Stimulated activated CD8-positive, alpha-beta memory T cell treated with anti-CD3 and anti-CD28 coated beads, Interleukin-4, amount 100 ng/mL, for 1 hour (primary cell): ENCODE results near the gene RBM39.
"Not testable (repeated sequence)": the region's sequence is repeated elsewhere in the genome, so short reads cannot be mapped to it uniquely, and the experiment has no call there.

Experiments used
- DNase-seq, 2 donors: peaks; one replicate each; pipeline ENCODE4 v3.0.0-alpha.2; 2020; ENCODE audit warnings: low read depth in 2 of 2, low spot score in 1 of 2

Gene RBM39

DNA sequence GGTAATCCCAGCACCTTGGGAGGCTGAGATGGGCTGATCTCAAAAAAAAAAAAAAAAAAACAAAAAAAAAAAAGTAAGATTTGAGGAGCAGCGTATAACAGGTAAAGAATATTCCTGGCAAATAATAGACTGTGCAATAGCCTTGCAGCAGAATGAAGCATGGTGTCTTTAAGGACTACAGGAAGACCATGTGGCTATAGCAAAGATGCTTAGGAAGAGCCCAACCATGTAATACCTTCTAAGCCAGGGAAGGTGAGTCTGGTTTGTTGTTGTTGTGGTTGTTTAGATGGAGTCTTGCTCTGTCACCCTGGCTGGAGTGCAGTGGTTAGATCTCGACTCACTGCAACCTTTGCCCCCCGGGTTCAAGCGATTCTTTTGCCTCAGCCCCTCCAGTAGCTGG lies 14.3 kb upstream of the RBM39 start:
- no peak for DNase-seq

GRCh38 chr20:35750611-35751010 lies 8.6 kb upstream of the RBM39 start:
- no peak for DNase-seq

GRCh38 chr20:35744492-35744841 lies 2.4 kb upstream of the RBM39 start:
- DNase-seq, result not testable (repeated sequence)

GRCh38 chr20:35743693-35744491 lies 1.8 kb upstream of the RBM39 start:
- no peak for DNase-seq

DNA sequence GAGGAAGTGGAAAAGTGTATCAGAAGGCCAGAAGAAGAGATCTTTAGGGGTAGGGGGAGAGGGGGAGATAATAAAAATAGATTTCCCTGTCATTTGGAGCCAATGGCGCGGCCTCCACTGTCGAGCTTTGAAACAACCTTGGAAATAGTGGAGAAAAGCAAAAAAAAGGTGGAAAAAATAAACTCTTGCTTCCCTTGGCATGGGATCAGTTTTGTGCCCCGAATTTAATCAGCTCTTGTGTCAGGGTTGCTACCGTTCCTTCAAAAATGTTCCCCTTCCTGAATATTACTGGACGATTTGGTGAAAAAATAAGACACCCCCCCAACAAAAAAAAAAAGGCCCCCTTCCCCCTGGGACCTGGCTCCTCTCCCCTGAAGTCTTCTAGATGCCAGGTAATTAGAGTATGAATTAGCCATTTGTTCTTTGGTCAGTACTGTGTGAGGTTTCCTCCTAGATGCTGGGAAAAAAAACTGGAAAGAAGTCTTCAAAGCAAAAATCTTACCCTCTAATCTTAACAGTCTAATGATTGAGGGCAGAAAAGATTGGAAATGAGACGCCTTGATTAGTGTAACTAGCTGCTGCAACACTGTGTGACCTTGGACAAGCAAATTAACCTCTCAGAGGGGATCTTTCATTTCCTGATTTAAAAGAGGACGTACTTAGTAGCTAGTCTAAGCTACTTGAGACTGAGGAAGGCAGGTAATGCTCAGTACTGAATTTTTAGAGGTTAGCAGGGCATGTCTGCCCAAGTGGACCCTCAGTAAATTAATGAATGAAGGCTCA lies 872 bp upstream of the RBM39 start:
- no peak for DNase-seq

DNA sequence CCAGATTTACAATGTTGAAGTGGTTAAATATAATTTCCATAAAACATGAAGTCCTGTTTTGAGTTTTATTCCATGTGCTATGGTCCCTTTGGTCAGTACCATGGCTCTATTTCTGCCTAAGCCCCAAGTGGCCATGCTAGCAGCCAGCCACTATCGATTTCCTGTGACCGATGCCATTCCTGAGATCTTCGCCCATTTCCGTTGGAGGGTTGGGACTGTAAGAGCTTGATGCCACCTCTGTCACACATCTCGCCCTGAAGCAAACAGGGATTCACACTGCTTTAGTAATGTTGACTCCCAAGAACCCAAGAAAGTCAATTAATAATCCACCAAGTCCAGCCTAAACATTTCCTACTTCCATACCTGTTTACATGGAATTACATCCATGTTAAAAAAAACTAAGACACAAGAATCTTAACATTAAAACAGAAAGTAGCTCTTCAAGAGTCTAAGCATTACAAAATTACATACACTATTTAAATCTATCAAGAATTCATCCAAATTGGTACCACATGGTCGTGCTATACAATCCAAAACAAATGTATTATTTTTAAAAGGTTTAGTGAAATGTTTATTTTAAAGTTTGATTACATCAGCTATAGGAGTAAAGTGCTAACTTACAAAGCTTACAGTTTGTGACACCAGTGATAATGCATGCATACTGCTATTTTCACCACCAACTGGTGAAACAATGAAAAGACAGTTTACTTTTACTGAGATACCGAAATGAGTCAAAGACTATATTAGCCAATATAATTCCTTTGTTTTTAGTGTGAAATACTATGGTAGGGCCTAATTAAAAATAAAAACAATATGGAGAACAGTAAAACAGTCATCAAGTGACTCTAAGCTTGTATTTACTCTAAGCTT lies 2.5 kb downstream of the RBM39 start:
- DNase-seq, result no peak

DNA sequence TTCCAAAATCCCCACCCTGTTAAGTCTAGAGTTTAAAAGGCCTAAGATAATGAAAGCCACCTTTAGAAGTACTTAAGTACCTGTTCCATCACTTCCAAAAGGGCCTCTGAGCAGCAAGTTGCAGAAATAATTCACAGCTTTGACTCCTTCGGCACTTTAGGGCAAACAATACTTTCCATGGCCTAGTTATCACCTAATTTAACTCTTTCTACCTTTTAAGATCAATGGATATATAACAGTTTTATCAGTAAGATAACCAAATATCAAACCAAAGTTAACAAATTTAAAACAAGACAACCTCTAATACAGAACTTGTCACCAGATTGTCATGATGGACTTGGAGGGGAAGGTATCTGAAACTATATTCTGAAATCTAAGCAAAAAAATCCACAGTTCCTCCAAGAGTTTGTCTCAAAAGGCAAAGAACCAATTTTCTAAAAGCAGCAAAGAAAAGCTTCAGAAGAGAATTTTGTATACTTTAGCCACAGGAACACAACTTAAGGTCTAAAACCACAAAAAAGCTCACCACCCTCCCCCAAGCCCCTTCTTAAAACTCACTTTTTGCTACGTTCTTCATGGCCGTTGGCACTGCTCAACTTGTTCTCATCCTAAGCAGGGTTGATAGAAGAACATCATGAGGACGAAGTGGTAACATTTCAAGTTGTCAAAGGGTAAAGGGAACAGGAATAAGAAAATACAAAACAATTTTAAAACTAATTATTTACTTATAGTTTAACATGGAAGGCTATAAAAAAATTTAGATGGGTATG lies 3.5 kb downstream of the RBM39 start:
- no peak for DNase-seq

- no peak for DNase-seq
Observed at GRCh38 chr20:35737865-35738333, 4.2 kb downstream of the RBM39 start.

DNA sequence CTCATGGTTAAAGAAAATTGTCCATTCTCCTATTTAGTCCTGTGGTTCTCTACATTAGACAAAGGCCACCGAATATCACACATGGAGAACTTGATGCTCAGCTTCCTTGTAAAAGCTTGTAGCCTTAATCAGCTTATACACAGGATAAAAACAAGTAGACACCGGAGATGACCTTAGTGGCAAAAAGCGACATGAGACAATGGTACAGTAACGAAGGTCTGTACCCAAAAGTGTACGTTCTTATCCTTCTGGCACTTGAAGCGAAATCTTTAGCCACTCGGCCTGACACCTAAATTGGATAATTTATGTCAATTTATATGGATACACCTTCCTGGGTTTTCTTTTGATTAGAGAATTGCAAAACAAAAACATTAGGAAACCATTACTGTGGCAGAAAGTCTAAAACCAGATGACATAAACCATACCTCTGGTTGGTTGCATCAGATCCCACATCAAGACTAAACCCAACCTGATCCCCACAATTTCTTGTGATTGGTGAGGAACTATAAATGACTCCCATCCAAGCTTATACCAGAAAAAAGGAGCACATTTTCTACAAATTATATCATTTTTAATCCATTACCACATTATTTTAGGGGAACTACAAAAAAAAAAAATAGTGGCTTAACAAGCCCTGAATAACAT lies 6.1 kb downstream of the RBM39 start:
- DNase-seq, result no peak

- DNase-seq, result no peak
Observed at GRCh38 chr20:35734777-35735649, 7.0 kb downstream of the RBM39 start.

DNA sequence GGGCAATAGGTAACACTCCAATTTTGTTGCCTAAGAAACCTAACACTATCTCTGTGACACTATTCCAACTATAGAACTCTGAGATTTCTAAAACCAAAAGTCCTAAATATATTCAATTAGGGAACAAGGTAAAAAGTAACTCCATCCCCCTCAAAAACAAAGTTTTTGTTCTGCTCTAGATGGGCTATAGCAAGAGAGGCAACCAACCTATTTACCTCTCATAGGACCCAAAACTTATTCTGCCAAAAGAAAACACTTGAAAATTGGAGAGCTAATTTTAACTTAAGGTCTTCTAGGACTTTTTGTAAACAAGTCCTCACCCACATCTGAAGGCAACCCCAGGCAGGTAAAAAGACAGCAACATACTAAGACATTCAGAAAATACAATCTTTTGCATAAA lies 7.7 kb downstream of the RBM39 start:
- DNase-seq, result no peak

GRCh38 chr20:35732644-35732982 lies 9.4 kb downstream of the RBM39 start:
- DNase-seq, result no peak

- no peak for DNase-seq
Observed at GRCh38 chr20:35731862-35732643, 10.0 kb downstream of the RBM39 start.

DNA sequence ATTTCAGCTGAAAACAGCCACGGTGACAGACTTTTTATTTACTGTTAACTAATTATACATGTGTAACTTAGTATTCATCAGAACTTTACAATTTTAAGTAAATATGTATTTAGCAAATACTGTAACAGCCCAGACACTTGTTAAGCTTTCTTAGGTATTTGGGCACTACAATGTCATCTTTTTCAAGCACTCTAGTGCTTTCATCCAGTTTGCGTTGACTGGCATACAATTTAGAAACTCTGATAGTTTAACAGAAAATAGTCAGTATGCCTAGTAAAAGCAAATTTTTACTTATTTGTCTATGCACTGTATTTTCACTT lies 10.6 kb downstream of the RBM39 start:
- DNase-seq, result no peak

- DNase-seq, result no peak
Observed at GRCh38 chr20:35730583-35731468, 11.2 kb downstream of the RBM39 start.

DNA sequence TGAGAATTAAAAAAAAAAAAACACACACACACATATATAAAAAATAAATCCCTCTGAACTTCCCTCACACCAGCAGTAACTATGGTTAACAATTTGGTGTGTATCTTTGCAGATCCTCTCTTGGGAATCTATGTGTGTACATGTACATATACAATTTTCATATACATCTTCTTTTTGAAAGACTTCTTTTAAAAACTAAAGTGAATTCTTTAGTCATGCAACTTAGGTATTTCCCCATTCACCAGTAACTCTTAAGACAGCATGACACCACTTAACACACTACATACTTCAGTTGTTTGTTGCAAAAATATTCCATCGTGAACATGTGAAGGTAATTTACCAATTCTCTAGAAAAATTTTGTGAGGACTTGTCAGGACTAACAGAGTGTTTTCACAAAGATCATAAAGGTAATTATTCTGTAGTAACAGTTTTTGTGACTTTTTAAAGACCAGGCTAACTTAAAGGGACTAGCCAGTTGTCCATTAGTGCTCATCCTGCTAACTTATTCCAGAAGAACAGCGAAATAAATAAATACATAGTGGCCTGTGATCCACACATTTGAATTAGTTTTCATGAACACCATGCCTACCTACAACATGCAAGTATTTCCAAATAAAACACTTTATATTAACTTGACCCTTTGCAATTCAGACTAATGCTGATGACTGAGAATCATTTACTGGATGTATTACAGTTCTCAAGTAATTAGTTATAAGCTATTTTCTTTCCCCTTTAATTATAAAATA lies 12.1 kb downstream of the RBM39 start:
- DNase-seq, result no peak

- no peak for DNase-seq
Observed at GRCh38 chr20:35729283-35729807, 12.7 kb downstream of the RBM39 start.
